Testis (tissue), 2 donors: ENCODE measurements around the gene OMD.

Source experiments
- POLR2A ChIP-seq: fragments of 450-650 bp; IDR thresholded peaks from one replicate; pipeline ENCODE4 v1.6.1; 2017; ENCODE audit warnings: antibody characterized with exemption, mild to moderate bottlenecking, moderate library complexity
- TF ChIP-seq, protein P1 (sequence below), 3 experiments: fragments of 450-650 bp in 2 of 3; fragments of 200-600 bp in 1 of 3; sonication (generic) in 1 of 3; IDR thresholded peaks; one replicate each; pipeline ENCODE4 v1.5.1; 2016 to 2019; ENCODE audit warnings: antibody characterized with exemption in 3 of 3, mild to moderate bottlenecking in 2 of 3, moderate library complexity in 1 of 3

- TF ChIP-seq, protein P1, sequence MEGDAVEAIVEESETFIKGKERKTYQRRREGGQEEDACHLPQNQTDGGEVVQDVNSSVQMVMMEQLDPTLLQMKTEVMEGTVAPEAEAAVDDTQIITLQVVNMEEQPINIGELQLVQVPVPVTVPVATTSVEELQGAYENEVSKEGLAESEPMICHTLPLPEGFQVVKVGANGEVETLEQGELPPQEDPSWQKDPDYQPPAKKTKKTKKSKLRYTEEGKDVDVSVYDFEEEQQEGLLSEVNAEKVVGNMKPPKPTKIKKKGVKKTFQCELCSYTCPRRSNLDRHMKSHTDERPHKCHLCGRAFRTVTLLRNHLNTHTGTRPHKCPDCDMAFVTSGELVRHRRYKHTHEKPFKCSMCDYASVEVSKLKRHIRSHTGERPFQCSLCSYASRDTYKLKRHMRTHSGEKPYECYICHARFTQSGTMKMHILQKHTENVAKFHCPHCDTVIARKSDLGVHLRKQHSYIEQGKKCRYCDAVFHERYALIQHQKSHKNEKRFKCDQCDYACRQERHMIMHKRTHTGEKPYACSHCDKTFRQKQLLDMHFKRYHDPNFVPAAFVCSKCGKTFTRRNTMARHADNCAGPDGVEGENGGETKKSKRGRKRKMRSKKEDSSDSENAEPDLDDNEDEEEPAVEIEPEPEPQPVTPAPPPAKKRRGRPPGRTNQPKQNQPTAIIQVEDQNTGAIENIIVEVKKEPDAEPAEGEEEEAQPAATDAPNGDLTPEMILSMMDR (IDR thresholded peaks at IDR 0.05), result no peak
- no peak for TF ChIP-seq POLR2A
These were observed 20.0 kb downstream of the OMD start, which contains the start of gene OGN for GRCh38 chr9:92404042-92404836.
